ENCODE data around the gene SLC29A1.
A peak's percentile ranks its signal among the peaks of the same experiment; 100 is the strongest.

Gene SLC29A1

DNA sequence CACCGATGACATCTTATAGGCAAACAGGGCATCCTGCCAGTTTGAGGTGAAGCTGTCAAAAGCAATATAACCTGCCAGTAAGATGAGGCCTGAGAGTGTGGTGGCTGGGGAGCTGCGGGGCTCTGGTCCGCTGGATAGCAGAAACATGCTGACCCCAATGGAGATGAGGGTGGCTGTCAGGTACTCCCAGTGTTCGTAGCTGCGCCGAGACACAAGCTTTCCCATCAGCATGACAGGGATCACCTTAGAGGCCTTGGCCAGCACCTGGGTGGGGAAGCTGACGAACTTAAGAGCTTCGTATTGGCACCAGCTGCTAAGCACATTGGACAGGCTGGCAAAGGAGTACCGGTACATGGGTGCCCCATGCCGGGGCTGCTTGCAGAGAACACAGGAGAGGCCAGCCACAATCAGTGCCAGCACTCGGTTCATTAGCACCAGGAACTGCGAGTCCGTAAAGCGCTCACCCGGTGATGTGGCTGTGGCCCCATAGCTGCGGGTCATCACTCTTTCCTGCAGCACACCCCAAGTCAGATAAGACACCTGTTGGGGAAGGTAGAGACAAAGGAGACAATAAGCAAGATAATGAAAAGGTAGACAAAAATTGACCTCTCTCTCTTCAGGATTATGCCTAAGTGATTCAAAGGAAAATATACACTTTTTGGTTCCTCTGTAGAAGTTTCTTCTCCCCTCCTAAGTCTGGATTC is 31.9 kb downstream of the SLC29A1 start:
- DNase-seq (ENCODE audit: low spot score): no peak

GRCh38 chr6:44255871-44256774 is 32.7 kb downstream of the SLC29A1 start:
- DNase-seq (ENCODE audit: low spot score): peak; percentile 80

DNA sequence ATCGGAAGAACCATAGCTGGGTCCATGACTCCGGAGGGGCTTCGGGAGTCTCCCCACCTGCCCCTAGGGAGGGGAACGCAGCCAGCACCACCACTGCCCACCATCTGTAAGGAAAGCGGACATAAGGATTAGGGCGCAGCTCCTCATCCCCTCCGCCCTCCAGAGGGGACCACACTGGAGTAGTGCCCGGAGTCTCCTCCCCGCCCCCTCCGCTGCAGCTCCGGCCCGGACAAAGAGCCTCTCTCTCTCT is 33.3 kb downstream of the SLC29A1 start:
- DNase-seq (ENCODE audit: low spot score): peak; percentile 61

DNA sequence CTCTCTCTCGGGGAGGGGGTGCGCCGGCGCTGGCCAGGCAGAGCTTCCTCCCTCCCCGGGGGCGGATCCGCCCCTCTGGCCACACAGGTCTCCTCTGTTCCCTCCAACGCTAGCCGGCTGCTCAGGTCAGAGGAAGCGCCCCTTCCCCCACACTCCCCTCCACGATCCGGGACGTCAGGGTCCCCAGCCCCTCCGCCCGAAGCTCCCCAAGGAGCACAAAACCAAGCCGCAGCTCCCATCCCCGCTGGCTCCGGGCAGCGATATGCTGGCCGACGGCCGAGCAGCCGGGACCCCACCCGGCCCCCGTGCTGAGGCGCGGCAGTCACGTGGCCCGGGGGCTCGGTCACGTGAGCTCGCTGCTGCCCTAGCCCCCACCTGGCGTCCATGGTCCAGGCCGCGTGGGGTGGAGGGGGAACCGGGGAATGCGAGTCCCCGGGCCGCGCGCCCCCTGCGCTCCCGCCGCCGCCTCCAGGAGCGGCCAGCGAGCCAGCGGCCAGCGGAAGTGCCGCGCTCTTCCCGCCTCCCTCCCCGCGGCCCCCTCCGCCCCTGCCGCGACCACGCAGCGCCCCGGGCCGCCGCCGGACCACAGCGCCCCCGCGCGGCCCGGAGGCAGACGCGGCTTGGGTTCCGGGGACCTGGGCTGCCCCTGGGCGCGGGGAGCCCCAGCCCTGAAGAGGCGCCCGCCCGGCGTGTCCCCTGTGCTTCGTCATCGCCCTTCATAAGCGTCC is 33.8 kb downstream of the SLC29A1 start, which contains the start of gene SLC35B2:
TSS of gene SLC35B2 (minus strand) at position 504 of the 728 bp plus-strand sequence. CDS start at position 386, 118 bp downstream.
- peak; percentile 77 for DNase-seq (ENCODE audit: low spot score)

- DNase-seq (ENCODE audit: low spot score): no peak
These were observed 34.4 kb downstream of the SLC29A1 start for GRCh38 chr6:44257753-44258324.

DNA sequence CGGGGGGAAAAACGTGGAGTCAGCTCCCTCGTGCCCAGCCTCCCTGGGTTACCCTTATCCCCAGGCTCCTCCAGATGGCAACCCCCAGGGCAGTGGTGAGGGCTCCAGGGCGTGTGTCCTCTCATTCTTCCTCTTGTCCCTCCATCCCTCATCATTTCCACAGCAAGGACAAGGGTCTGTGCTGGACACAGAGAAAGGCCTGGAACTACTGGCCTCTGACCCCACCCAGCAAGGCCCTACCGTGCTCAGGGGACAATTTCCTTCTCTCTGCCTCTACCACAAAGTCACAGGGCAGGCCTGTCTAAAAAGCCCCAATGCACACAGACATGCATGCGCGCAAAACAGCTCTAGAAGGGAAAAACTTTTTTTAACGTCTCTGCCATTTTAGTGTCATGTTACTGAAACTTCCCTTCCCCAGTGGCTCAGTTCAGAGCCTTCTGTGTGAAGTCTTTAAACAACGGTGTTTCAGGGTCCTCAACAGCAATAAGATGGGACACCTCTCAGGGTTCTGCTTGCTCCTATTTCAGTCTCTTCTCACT is 35.0 kb downstream of the SLC29A1 start:
- peak; percentile 29 for DNase-seq (ENCODE audit: low spot score)

DNA sequence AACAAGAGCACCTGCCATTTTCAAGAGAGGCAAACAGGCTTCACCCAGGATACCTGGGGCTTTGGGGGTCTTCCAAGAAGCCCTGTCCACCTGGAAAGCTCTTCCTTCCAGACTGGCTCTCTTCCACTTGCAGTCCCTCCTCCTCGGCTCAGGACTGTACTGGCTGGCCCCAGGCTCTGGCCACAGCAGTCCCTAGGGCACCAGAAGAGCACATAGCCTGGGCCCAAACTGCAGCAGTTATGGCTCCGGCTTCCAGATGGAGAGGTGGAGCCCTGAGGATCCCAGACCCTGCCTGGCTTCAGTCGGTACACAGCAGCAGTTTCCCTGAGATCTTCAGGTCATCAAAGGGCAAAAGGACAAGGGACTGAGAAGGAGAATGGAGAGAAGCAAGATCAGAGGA is 35.5 kb downstream of the SLC29A1 start:
- DNase-seq (ENCODE audit: low spot score): no peak

- DNase-seq (ENCODE audit: low spot score): no peak
These were observed 36.6 kb downstream of the SLC29A1 start for GRCh38 chr6:44260011-44260410.

DNA sequence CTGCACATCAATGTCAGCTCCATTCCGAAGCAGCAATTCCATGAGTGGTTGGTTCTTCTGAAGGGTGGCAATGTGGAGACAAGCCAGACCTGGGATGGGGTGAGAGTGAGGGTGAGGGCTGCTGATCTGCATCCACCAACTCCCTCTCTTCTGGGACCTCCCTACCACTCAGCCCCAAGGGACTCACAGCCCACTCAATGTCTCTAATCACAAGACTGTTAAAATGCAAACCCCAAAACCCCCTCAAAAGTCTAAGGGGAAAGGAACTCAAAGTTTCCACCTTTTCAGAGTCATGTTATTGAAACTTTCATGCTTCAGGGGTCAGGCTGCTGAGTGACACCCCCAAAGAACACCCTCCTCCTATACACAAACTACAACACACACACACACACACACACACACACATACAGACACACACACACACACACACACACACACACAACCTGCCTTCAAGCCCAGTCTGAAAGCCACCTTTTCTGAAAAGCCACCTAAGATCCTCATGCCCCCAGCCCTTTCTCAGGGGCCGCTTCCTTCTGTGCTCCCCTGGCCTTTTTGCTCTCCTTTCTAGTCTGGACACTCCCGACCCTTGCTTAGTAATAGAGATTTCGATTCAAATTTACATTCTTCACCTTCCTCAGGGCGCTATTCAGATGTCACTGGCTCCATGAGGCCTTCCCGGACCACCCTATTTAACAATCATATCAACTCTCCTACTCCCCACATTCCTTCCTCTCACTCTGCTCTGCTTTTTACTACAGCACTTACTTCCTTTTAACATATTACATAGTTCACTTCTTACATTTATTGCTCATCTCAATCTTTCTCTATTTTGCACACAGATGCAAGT is 37.3 kb downstream of the SLC29A1 start:
- no peak for DNase-seq (ENCODE audit: low spot score)

DNA sequence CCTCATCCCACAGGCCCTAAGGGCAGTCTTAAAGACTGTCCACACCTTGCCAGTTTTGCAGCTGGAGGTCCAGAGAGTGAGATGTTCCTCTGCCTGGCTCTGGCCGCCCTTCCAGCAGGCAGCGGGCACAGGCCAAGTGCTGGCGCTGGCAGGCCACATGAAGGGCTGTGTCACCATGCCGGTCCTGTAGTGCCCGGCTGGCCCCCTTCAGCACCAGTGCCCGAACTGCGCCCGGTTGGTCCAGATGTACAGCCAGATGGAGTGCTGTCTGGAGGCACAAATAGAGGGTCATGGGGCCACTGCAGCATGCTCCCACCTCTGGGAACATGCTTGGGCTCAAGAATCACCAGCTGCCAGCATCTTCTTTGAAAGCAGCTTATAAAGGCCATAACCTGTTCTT is 38.2 kb downstream of the SLC29A1 start:
- no peak for DNase-seq (ENCODE audit: low spot score)

- DNase-seq (ENCODE audit: low spot score): no peak
These were observed 39.3 kb downstream of the SLC29A1 start for GRCh38 chr6:44262467-44263353.

- peak; percentile 58 for DNase-seq (ENCODE audit: low spot score)
These were observed 40.1 kb downstream of the SLC29A1 start for GRCh38 chr6:44263354-44264100.

DNA sequence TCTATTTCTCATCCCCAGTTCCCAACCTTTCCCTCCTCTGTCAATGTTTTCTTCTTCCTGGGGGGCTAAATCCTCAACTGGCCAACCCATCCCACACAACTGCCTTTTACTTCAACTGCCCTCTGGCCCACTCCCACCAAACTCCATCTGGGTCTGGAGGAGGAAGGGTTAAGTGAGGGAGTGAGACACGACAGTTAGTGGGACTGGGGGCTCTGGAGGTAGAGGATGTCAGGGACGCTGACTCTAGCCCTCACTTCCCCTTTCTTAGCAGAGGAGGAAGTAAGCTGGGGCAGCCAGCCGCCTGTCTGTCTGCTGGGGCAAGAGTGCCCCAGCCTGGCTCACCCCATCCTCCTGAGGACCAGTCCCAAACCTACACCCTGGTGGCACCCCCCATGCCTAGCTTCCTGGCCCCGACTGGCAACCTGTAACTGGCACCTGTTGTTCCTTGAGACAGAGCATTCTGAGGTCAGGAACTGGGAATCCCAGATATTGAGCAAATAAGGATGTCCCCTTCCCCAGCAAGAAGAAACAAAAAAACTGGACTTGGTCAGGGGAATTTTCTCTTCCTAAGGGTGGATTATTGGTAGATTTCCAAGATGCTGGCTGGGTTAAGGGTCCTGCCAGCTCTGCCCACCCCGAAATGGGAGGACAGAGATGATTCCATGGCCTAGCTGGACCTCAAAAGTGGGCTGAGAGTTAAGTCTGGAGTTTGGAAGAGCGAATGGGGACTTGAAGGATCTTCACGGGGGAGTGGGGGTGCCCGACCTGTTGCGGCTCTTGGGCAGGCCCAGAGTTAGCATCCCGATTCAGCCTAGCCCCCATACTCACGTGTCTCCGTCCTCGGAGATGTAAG is 41.0 kb downstream of the SLC29A1 start:
- peak; percentile 91 for DNase-seq (ENCODE audit: low spot score)

DNA sequence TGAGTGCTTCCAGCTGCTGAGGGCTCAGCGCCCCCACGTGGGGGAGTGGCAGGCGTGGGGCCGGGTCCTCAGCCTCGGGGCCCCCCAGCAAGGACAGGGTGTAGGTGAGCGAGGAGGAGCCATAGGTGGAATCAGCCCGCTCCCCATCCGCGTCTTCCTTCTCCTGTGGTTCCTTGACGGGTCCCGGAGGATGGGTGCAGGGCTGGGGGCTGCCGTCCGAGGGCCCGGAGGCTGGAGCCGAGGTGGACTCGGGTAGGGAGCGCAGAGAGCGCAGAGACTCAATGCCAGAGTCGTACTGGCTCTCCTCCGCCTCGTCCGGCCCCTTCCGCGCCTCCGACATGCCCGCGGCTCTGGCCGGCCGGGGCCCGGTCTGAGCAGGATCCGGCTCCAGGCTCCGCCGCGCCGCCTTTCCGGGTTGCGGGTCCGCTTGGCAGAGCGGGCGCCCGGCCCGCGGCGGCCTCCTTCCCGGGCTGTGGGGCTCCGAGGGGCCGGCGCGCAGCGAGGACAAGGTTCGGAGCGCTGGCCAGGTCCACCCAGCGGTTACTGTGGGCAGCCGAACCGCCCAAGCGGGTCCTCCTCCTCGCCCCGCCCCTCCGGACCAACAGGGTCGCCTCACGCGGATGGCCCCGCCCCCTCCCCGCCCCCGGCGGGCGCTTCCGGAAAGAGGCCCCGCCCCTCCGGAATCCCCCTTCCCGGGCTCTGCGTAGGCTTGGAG is 41.8 kb downstream of the SLC29A1 start, which contains the start of gene NFKBIE:
TSS of gene NFKBIE (minus strand) at position 545 of the 715 bp plus-strand sequence. CDS start at position 340, 205 bp downstream.
- peak; percentile 88 for DNase-seq (ENCODE audit: low spot score)

GRCh38 chr6:44265722-44266233 is 42.4 kb downstream of the SLC29A1 start:
- no peak for DNase-seq (ENCODE audit: low spot score)

DNA sequence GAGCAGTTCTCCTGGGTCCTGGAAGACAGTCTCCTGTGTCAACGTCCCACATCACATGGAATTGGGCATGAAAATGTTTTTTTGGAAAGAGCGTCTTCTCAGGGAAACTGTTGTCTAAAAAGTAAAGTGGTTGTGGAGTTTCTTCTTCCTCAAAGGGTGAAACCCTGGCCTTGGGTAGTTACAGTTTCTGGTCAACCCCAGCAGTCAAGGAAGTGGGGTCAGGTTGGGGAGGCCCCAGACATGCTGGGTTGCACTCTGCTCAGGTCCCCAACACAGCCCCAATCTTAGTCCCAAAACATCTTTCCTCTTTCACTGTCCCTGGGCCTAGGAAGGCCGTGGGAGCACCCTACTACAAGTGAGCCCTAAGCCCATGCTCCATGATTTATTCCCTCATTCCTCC is 43.0 kb downstream of the SLC29A1 start:
- DNase-seq (ENCODE audit: low spot score): no peak

- no peak for DNase-seq (ENCODE audit: low spot score)
These were observed 43.9 kb downstream of the SLC29A1 start for GRCh38 chr6:44267252-44267651.

All from NAMALWA (cell line).